Mucosa of gallbladder (tissue), 1 donor: ENCODE data around the gene NAA30. TPM values are rescaled to one million over a fixed set of nuclear protein-coding genes. Genes with fewer than 3 reads are reported as not detected.

Experiments
- total RNA-seq: library from RNA; stranded (reverse); gene quantifications from one replicate; pipeline ENCODE4 v1.2.1, GENCODE V29; 2021
- donor health status: DM: no; HTN: no; CAD: no.

Gene NAA30
- total RNA-seq, 1 donor from 2014 or later: 17.8 TPM

Other genes with a start within 250 kb of the NAA30 start
- 49.5 TPM for gene EXOC5, start 121.7 kb upstream of the NAA30 start, total RNA-seq
- gene AP5M1, start 121.6 kb upstream of the NAA30 start, total RNA-seq: 48.9 TPM
- 110 TPM for gene CCDC198, start 103.3 kb downstream of the NAA30 start, total RNA-seq